ENCODE data around the gene ALDOB.
A peak's percentile ranks its signal among the peaks of the same experiment; 100 is the strongest.

ALDOB gene

DNA sequence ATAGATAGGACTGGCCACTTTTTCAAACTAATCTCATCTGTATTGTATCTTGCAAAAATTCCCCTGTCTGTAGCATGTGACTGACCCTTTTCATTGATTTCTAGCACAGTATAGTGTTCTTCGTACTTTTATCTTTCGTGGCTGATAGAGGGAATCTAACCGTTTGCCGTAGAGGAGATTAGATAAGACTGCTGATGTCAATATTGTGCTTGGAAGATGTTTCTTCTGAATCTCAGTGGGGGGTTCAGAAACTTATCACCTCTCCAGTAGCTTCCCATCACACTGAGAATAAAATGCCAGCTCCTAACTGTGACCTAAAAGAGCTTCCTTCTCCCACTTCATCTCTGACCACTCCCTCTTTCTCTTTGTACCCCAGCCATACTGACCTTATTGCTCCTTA, 25.4 kb upstream of the ALDOB start:
- Histone ChIP-seq H2BK5ac (ENCODE audit: low read depth, low read length, poor library complexity) (no peak overlapping the region), H3K14ac (ENCODE audit: low read length) (no peak overlapping the region), H3K4me1 (ENCODE audit: control insufficient read depth in 1 of 2, insufficient read depth in 2 of 2, low read length in 2 of 2) (peaks cover 0 to 2% of the 10 kb centered on the region in 2 experiments), H4K91ac (ENCODE audit: low read depth, low read length) (no peak overlapping the region), H2BK120ac (ENCODE audit: insufficient read depth, low read length, poor library complexity) (no peak overlapping the region), H3K9me3 (ENCODE audit: insufficient read depth, low read depth, low read length) (no peaks in the 10 kb centered on the region), H2BK12ac (ENCODE audit: low read length) (no peak overlapping the region), H3K36me3 (ENCODE audit: control insufficient read depth in 1 of 2, insufficient read depth in 2 of 2, low read length in 2 of 2) (no peaks in the 10 kb centered on the region), H2AFZ (ENCODE audit: insufficient read depth, low read length, poor library complexity) (no peak overlapping the region), H3K79me2 (ENCODE audit: control insufficient read depth, insufficient read depth, low read length, poor library complexity) (no peaks in the 10 kb centered on the region), H3K9ac (ENCODE audit: low read length) (no peak overlapping the region), H3K4me3 (ENCODE audit: low read depth, low read length) (no peak overlapping the region), H3K23ac (ENCODE audit: low read length) (no peak overlapping the region), H3K4me2 (ENCODE audit: low read length) (no peak overlapping the region), H4K12ac (ENCODE audit: low read depth, low read length) (no peak overlapping the region), H3K27ac (ENCODE audit: low read depth, low read length) (no peak overlapping the region), H4K8ac (ENCODE audit: low read depth, low read length) (no peak overlapping the region), H3K4ac (ENCODE audit: low read depth, low read length) (no peak overlapping the region), H3K79me1 (ENCODE audit: low read length) (no peaks in the 10 kb centered on the region), H3K27me3 (ENCODE audit: insufficient read depth, low read length) (no peaks in the 10 kb centered on the region), H2AK5ac (ENCODE audit: low read length) (no peak overlapping the region), H3K18ac (ENCODE audit: low read length) (no peak overlapping the region)
- WGBS (ENCODE audit: extremely low coverage, insufficient coverage, insufficient read length), result no CpG with 5 or more reads among the region's 4 CpGs
- no peak for DNase-seq

DNA sequence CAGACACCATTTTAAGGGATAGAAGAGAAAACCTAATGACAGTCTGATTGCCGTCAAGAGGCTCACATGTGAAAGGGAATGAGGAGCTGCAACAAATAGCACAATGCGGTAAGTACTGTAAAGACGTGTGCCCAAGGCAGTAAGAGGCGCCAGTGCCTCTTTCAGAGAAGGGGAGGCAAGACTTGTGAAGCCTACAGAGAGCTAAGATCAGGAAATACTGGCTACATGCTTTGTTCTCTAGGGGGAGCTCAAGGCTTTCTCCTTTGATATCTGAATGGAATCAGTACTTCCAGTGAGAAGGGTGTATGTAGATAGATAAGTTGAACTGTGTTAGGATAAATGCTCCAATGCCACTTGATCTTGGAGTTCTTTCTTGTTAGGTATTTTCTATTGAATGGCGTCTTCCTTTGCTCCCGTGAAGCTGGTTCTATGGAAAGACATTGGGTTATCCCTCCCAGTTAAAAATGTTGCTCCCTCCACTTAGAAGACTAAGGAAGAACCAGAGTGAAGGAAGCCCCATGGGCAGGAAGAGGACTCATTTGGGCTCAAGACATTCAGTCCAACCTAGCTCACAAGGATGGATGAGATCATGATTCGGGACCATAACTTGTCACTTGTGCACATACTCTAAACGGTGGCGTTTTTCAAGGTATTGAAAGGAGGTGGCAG, 23.5 kb upstream of the ALDOB start:
- Histone ChIP-seq H2AK5ac (ENCODE audit: low read length) (no peak overlapping the region), H3K9ac (ENCODE audit: low read length) (no peak overlapping the region), H3K4me2 (ENCODE audit: low read length) (no peak overlapping the region), H3K79me1 (ENCODE audit: low read length) (no peaks in the 10 kb centered on the region), H3K4ac (ENCODE audit: low read depth, low read length) (no peak overlapping the region), H3K27ac (ENCODE audit: low read depth, low read length) (no peak overlapping the region), H3K4me1 (ENCODE audit: control insufficient read depth in 1 of 2, insufficient read depth in 2 of 2, low read length in 2 of 2) (no peaks in the 10 kb centered on the region), H3K27me3 (ENCODE audit: insufficient read depth, low read length) (no peaks in the 10 kb centered on the region), H4K12ac (ENCODE audit: low read depth, low read length) (no peak overlapping the region), H2BK120ac (ENCODE audit: insufficient read depth, low read length, poor library complexity) (no peak overlapping the region), H2AFZ (ENCODE audit: insufficient read depth, low read length, poor library complexity) (no peak overlapping the region), H3K23ac (ENCODE audit: low read length) (no peak overlapping the region), H4K8ac (ENCODE audit: low read depth, low read length) (no peak overlapping the region), H2BK5ac (ENCODE audit: low read depth, low read length, poor library complexity) (no peak overlapping the region), H2BK12ac (ENCODE audit: low read length) (no peak overlapping the region), H3K4me3 (ENCODE audit: low read depth, low read length) (no peak overlapping the region), H3K79me2 (ENCODE audit: control insufficient read depth, insufficient read depth, low read length, poor library complexity) (no peaks in the 10 kb centered on the region), H3K18ac (ENCODE audit: low read length) (no peak overlapping the region), H3K14ac (ENCODE audit: low read length) (no peak overlapping the region), H3K9me3 (ENCODE audit: insufficient read depth, low read depth, low read length) (no peaks in the 10 kb centered on the region), H4K91ac (ENCODE audit: low read depth, low read length) (no peak overlapping the region), H3K36me3 (ENCODE audit: control insufficient read depth in 1 of 2, insufficient read depth in 2 of 2, low read length in 2 of 2) (no peaks in the 10 kb centered on the region)
- DNase-seq, result peak; percentile 27 to 68
- no CpG with 5 or more reads among the region's 9 CpGs for WGBS (ENCODE audit: extremely low coverage, insufficient coverage, insufficient read length)

DNA sequence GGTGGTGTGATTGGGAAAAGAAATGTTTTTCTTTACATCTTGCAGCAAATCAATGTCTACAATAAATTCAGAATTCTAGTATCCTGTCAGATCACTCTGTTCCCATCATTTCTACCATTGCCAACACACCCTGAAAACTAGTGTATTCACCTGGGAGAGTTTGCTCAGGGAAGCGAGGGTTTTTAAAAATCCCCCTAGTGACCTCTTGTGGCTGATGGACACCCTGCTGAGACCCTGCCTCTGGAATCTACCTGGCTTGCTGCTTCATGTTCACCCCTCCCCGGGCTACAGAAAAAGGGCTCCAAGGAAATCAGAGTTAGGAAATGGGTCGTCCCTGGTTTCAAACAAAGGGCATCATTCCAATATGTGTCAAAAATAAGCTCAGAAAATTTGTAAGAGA, 21.4 kb upstream of the ALDOB start:
- no peak overlapping the region for H4K12ac ChIP-seq (ENCODE audit: low read depth, low read length)
- no peaks in the 10 kb centered on the region for H3K27me3 ChIP-seq (ENCODE audit: insufficient read depth, low read length)
- no peak overlapping the region for H2BK12ac ChIP-seq (ENCODE audit: low read length)
- H3K4me2 ChIP-seq (ENCODE audit: low read length), result no peak overlapping the region
- no peak overlapping the region for H2BK5ac ChIP-seq (ENCODE audit: low read depth, low read length, poor library complexity)
- H3K79me2 ChIP-seq (ENCODE audit: control insufficient read depth, insufficient read depth, low read length, poor library complexity), result no peaks in the 10 kb centered on the region
- H2AFZ ChIP-seq (ENCODE audit: insufficient read depth, low read length, poor library complexity), result no peak overlapping the region
- no peak overlapping the region for H2AK5ac ChIP-seq (ENCODE audit: low read length)
- no peak for DNase-seq
- no CpG with 5 or more reads among the region's 3 CpGs for WGBS (ENCODE audit: extremely low coverage, insufficient coverage, insufficient read length)
- H4K91ac ChIP-seq (ENCODE audit: low read depth, low read length), result no peak overlapping the region
- no peak overlapping the region for H2BK120ac ChIP-seq (ENCODE audit: insufficient read depth, low read length, poor library complexity)
- H3K23ac ChIP-seq (ENCODE audit: low read length), result no peak overlapping the region
- H3K27ac ChIP-seq (ENCODE audit: low read depth, low read length), result no peak overlapping the region
- H4K8ac ChIP-seq (ENCODE audit: low read depth, low read length), result no peak overlapping the region
- H3K4me3 ChIP-seq (ENCODE audit: low read depth, low read length), result no peak overlapping the region
- no peaks in the 10 kb centered on the region for H3K79me1 ChIP-seq (ENCODE audit: low read length)
- H3K9ac ChIP-seq (ENCODE audit: low read length), result no peak overlapping the region
- H3K9me3 ChIP-seq (ENCODE audit: insufficient read depth, low read depth, low read length), result peaks cover 3% of the 10 kb centered on the region
- H3K36me3 ChIP-seq (ENCODE audit: control insufficient read depth in 1 of 2, insufficient read depth in 2 of 2, low read length in 2 of 2), result no peaks in the 10 kb centered on the region
- H3K18ac ChIP-seq (ENCODE audit: low read length), result no peak overlapping the region
- H3K4ac ChIP-seq (ENCODE audit: low read depth, low read length), result no peak overlapping the region
- no peaks in the 10 kb centered on the region for H3K4me1 ChIP-seq (ENCODE audit: control insufficient read depth in 1 of 2, insufficient read depth in 2 of 2, low read length in 2 of 2)
- no peak overlapping the region for H3K14ac ChIP-seq (ENCODE audit: low read length)

DNA sequence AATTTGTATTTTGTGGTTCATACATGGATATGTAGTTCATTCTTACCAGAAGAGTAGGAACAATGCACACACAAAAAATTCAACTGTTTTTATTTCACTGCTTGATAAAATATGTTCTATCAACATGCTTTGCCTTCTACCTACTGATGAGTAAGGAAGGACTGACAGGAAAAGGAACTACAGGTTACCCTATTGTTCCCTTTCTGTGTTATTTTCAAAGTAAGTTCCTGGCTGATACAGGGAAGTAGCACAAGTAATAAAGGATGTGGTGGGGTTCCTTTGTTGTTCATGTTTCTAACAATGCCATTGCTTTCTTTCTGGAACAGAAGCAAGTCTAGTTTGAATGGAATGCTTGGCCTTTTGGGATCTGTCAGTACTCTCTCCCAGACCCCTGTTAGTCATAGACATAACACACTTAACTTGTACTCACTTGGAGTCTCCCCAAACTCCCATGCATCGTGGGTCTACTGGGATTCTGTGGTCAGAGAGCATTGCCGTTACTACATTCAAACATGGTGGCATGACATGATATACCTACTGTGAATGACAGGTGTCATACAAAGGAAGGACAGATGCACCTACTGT, 20.2 kb upstream of the ALDOB start:
- Histone ChIP-seq H4K8ac (ENCODE audit: low read depth, low read length) (no peak overlapping the region), H3K23ac (ENCODE audit: low read length) (no peak overlapping the region), H3K79me2 (ENCODE audit: control insufficient read depth, insufficient read depth, low read length, poor library complexity) (no peaks in the 10 kb centered on the region), H3K27me3 (ENCODE audit: insufficient read depth, low read length) (no peaks in the 10 kb centered on the region), H2AK5ac (ENCODE audit: low read length) (no peak overlapping the region), H3K4me2 (ENCODE audit: low read length) (no peak overlapping the region), H3K4ac (ENCODE audit: low read depth, low read length) (no peak overlapping the region), H3K4me3 (ENCODE audit: low read depth, low read length) (no peak overlapping the region), H3K27ac (ENCODE audit: low read depth, low read length) (no peak overlapping the region), H3K14ac (ENCODE audit: low read length) (no peak overlapping the region), H3K9me3 (ENCODE audit: insufficient read depth, low read depth, low read length) (peaks cover 5% of the 10 kb centered on the region), H4K12ac (ENCODE audit: low read depth, low read length) (no peak overlapping the region), H2BK12ac (ENCODE audit: low read length) (no peak overlapping the region), H3K79me1 (ENCODE audit: low read length) (no peaks in the 10 kb centered on the region), H3K4me1 (ENCODE audit: control insufficient read depth in 1 of 2, insufficient read depth in 2 of 2, low read length in 2 of 2) (no peaks in the 10 kb centered on the region), H3K18ac (ENCODE audit: low read length) (no peak overlapping the region), H2BK5ac (ENCODE audit: low read depth, low read length, poor library complexity) (no peak overlapping the region), H2AFZ (ENCODE audit: insufficient read depth, low read length, poor library complexity) (no peak overlapping the region), H2BK120ac (ENCODE audit: insufficient read depth, low read length, poor library complexity) (no peak overlapping the region), H4K91ac (ENCODE audit: low read depth, low read length) (no peak overlapping the region), H3K9ac (ENCODE audit: low read length) (no peak overlapping the region), H3K36me3 (ENCODE audit: control insufficient read depth in 1 of 2, insufficient read depth in 2 of 2, low read length in 2 of 2) (no peaks in the 10 kb centered on the region)
- WGBS (ENCODE audit: extremely low coverage, insufficient coverage, insufficient read length), result no CpG with 5 or more reads among the region's 2 CpGs
- DNase-seq, result no peak

All from trophoblast cell (in vitro differentiated cells and primary cell).